IMR-90 (cell line): ENCODE data around the gene RAX2. TPM values are rescaled to one million over a fixed set of nuclear protein-coding genes. Genes with fewer than 3 reads are reported as not detected.

Source experiments
- ATAC-seq: fragments of 200-7000 bp; cut with Tn5 transposase; 2 replicates; pipeline ENCODE4 v1.9.1; 2020; ENCODE audit warnings: low read depth, mild to moderate bottlenecking, moderate library complexity
- BruUV-seq: library from RNA; stranded (reverse); fragments of 400-500 nt; replicated peaks from 2 replicates; lab custom pipeline; 2021; lab: Mats Ljungman, UMichigan
- CTCF ChIA-PET: fragments of 300-600 bp; formaldehyde crosslinking; extraction: SDS; loops from one replicate; lab custom pipeline; 2021; ENCODE audit warnings: antibody characterized with exemption; lab: Yijun Ruan, JAX
- POLR2A ChIA-PET: fragments of 300-600 bp; sonication (Branson Sonifier 250); formaldehyde crosslinking; loops from one replicate; lab custom pipeline; 2022; ENCODE audit warnings: antibody characterized with exemption; ENCODE audit not compliant: unreplicated experiment; lab: Charles Lee
- DNase-seq: peaks from one replicate; pipeline ENCODE4 v3.0.0; 2013
- H2AFZ ChIP-seq: replicated peaks from 2 replicates; pipeline ENCODE3; 2013; ENCODE audit warnings: low read length, mild to moderate bottlenecking; ENCODE audit not compliant: poor library complexity
- H2AK5ac ChIP-seq: 2 replicates; pipeline ENCODE4 v1.6.1; 2013; ENCODE audit warnings: low read depth, low read length, inconsistent platforms
- H2AK9ac ChIP-seq: replicated peaks from 2 replicates; pipeline ENCODE3; 2013; ENCODE audit warnings: mild to moderate bottlenecking, low read depth, low read length, moderate library complexity; ENCODE audit not compliant: poor library complexity
- H2BK120ac ChIP-seq: 2 replicates; pipeline ENCODE4 v1.6.1; 2013; ENCODE audit warnings: low read depth, low read length, inconsistent platforms
- H2BK15ac ChIP-seq: 3 replicates; pipeline ENCODE4 v1.6.1; 2013; ENCODE audit warnings: low read depth, low read length, inconsistent platforms
- H2BK20ac ChIP-seq: 2 replicates; pipeline ENCODE4 v1.6.1; 2013; ENCODE audit warnings: low read depth, mild to moderate bottlenecking, inconsistent platforms, low read length, moderate library complexity
- H2BK5ac ChIP-seq: 2 replicates; pipeline ENCODE4 v1.6.1; 2013; ENCODE audit warnings: mild to moderate bottlenecking, low read depth, low read length, inconsistent platforms; ENCODE audit not compliant: poor library complexity, severe bottlenecking
- H3K14ac ChIP-seq: replicated peaks from 2 replicates; pipeline ENCODE4 v1.6.1; 2013; ENCODE audit warnings: low read depth, low read length, inconsistent platforms
- H3K18ac ChIP-seq: 2 replicates; pipeline ENCODE4 v1.6.1; 2013; ENCODE audit warnings: low read depth, low read length, control low read depth
- H3K23ac ChIP-seq: 2 replicates; pipeline ENCODE4 v1.6.1; 2013; ENCODE audit warnings: low read depth, low read length, inconsistent platforms
- H3K27ac ChIP-seq: 2 replicates; pipeline ENCODE4 v1.5.1; 2013; ENCODE audit warnings: mild to moderate bottlenecking, control low read depth, low read length; ENCODE audit not compliant: insufficient read depth
- H3K27me3 ChIP-seq: 2 replicates; pipeline ENCODE4 v1.6.1; 2013; ENCODE audit warnings: low read length; ENCODE audit not compliant: control insufficient read depth, insufficient read depth
- H3K36me3 ChIP-seq: 2 replicates; pipeline ENCODE4 v1.6.1; 2013; ENCODE audit warnings: low read length, mixed read lengths; ENCODE audit not compliant: control insufficient read depth, insufficient read depth
- H3K4ac ChIP-seq: 2 replicates; pipeline ENCODE4 v1.6.1; 2013; ENCODE audit warnings: low read depth, low read length, inconsistent platforms
- H3K4me1 ChIP-seq: 2 replicates; pipeline ENCODE4 v1.6.1; 2013; ENCODE audit warnings: low read length, mixed read lengths; ENCODE audit not compliant: control insufficient read depth, insufficient read depth
- H3K4me2 ChIP-seq: 2 replicates; pipeline ENCODE4 v1.6.1; 2013; ENCODE audit warnings: low read depth, mild to moderate bottlenecking, control low read depth, low read length, moderate library complexity
- H3K4me3 ChIP-seq: 2 replicates; pipeline ENCODE4 v1.5.1; 2013; ENCODE audit warnings: low read depth, mild to moderate bottlenecking, control low read depth, low read length, moderate library complexity; ENCODE audit not compliant: insufficient read depth
- H3K56ac ChIP-seq: 2 replicates; pipeline ENCODE4 v1.6.1; 2013; ENCODE audit warnings: low read length, inconsistent platforms; ENCODE audit not compliant: insufficient read depth; ENCODE audit errors: extremely low read depth
- H3K79me1 ChIP-seq, 2 experiments: 2 replicates each; pipeline ENCODE4 v1.6.1; 2013; ENCODE audit warnings: low read length in 2 of 2, inconsistent platforms in 1 of 2, low read depth in 1 of 2
- H3K9ac ChIP-seq: 2 replicates; pipeline ENCODE4 v1.6.1; 2013; ENCODE audit warnings: low read depth, low read length, control low read depth
- H3K9me1 ChIP-seq: 2 replicates; pipeline ENCODE4 v1.6.1; 2013; ENCODE audit warnings: low read length, inconsistent platforms; ENCODE audit not compliant: insufficient read depth
- H3K9me3 ChIP-seq: 2 replicates; pipeline ENCODE4 v1.6.1; 2013; ENCODE audit warnings: low read length; ENCODE audit not compliant: control insufficient read depth, insufficient read depth
- H4K20me1 ChIP-seq: 2 replicates; pipeline ENCODE4 v1.6.1; 2013; ENCODE audit warnings: low read length, inconsistent platforms; ENCODE audit not compliant: insufficient read depth
- H4K5ac ChIP-seq: 2 replicates; pipeline ENCODE4 v1.6.1; 2013; ENCODE audit warnings: mild to moderate bottlenecking, low read depth, low read length, control low read depth
- H4K8ac ChIP-seq, 2 experiments: 2 replicates each; pipeline ENCODE4 v1.6.1; 2013; ENCODE audit warnings: low read depth in 2 of 2, low read length in 2 of 2, control low read depth in 1 of 2, inconsistent platforms in 1 of 2
- H4K91ac ChIP-seq: 2 replicates; pipeline ENCODE4 v1.6.1; 2013; ENCODE audit warnings: low read depth, low read length, inconsistent platforms; ENCODE audit not compliant: insufficient read depth
- BHLHE40 ChIP-seq: fragments of 150-350 bp; IDR thresholded peaks from 2 replicates; pipeline ENCODE4 v1.6.1; 2016; ENCODE audit warnings: mild to moderate bottlenecking, low read depth, low read length
- CHD1 ChIP-seq: IDR thresholded peaks from 2 replicates; pipeline ENCODE4 v1.6.1; 2012; ENCODE audit warnings: low read depth, low read length, improper control_type of control experiment
- ELK1 ChIP-seq: fragments of 150-350 bp; IDR thresholded peaks from 2 replicates; pipeline ENCODE4 v1.6.1; 2016; ENCODE audit warnings: low read depth, mild to moderate bottlenecking, low read length, moderate library complexity, borderline replicate concordance
- FOS ChIP-seq: fragments of 150-350 bp; IDR thresholded peaks from 2 replicates; pipeline ENCODE4 v1.6.1; 2016; ENCODE audit warnings: low read depth, low read length
- MAFK ChIP-seq: IDR thresholded peaks from 2 replicates; pipeline ENCODE4 v1.6.1; 2012; ENCODE audit warnings: low read depth, low read length, improper control_type of control experiment
- MAZ ChIP-seq: IDR thresholded peaks from 2 replicates; pipeline ENCODE4 v1.6.1; 2012; ENCODE audit warnings: low read depth, mild to moderate bottlenecking, low read length, improper control_type of control experiment, moderate library complexity, borderline replicate concordance
- MXI1 ChIP-seq: IDR thresholded peaks from 2 replicates; pipeline ENCODE4 v1.6.1; 2012; ENCODE audit warnings: low read depth, mild to moderate bottlenecking, low read length, moderate library complexity, borderline replicate concordance
- NFE2L2 ChIP-seq: fragments of 150-350 bp; IDR thresholded peaks from 2 replicates; pipeline ENCODE4 v1.6.1; 2016; ENCODE audit warnings: low read depth, mild to moderate bottlenecking, low read length
- POLR2A ChIP-seq: IDR thresholded peaks from 2 replicates; pipeline ENCODE4 v1.6.1; 2012; ENCODE audit warnings: mild to moderate bottlenecking, low read depth, low read length
- RAD21 ChIP-seq: IDR thresholded peaks from 2 replicates; pipeline ENCODE4 v1.6.1; 2012; ENCODE audit warnings: low read length, improper control_type of control experiment
- RCOR1 ChIP-seq: IDR thresholded peaks from 2 replicates; pipeline ENCODE4 v1.6.1; 2012; ENCODE audit warnings: mild to moderate bottlenecking, low read length, improper control_type of control experiment; ENCODE audit not compliant: insufficient replicate concordance
- RFX5 ChIP-seq: IDR thresholded peaks from 2 replicates; pipeline ENCODE4 v1.8.0; 2012; ENCODE audit warnings: low read depth, mild to moderate bottlenecking, low read length, moderate library complexity
- USF2 ChIP-seq: fragments of 150-350 bp; IDR thresholded peaks from 2 replicates; pipeline ENCODE4 v1.6.1; 2017; ENCODE audit warnings: mild to moderate bottlenecking, antibody characterized with exemption, low read length, low read depth
- WGBS, 2 experiments: methylation state at CpG; one replicate each; pipeline versions ENCODE4 v1.1.5 to v1.1.7; 2013; ENCODE audit warnings: missing lambda C conversion rate in 2 of 2; ENCODE audit not compliant: insufficient read length in 1 of 2; ENCODE audit errors: extremely low coverage in 2 of 2; 5-methylcytosine and 5-hydroxymethylcytosine counted together
- dilution Hi-C: fragments of 300-500 bp; cut with HindIII; formaldehyde crosslinking; loops from one replicate; pipeline ENCODE4 v1.14.3; 2018; ENCODE audit warnings: low sequenced_read_pairs; ENCODE audit not compliant: unreplicated experiment
- in situ Hi-C: fragments of 300-500 bp; cut with MboI; formaldehyde crosslinking; loops from 3 replicates; pipeline ENCODE4 v1.14.3; 2019; ENCODE audit warnings: low sequenced_read_pairs, inconsistent platforms, mixed read lengths
- intact Hi-C: fragments of 100-400 bp; cut with micrococcal nuclease; formaldehyde crosslinking; loops from 2 replicates; pipeline ENCODE4 v1.10.0; 2022
- polyA plus RNA-seq, 3 experiments: library from polyadenylated mRNA; depleted of rRNA; stranded (reverse); fragments of >200 nt; gene quantifications; 2 replicates each; pipeline ENCODE4 v1.2.3, GENCODE V29; 2012; ENCODE audit warnings: low replicate concordance in 1 of 3
- total RNA-seq: library from RNA; depleted of rRNA; stranded (reverse); fragments of >200 nt; gene quantifications from 2 replicates; pipeline ENCODE4 v1.2.3, GENCODE V29; 2012
- TF ChIP-seq, protein P1 (sequence below): conservative IDR thresholded peaks from 2 replicates; pipeline ENCODE4 v1.5.1; 2012; ENCODE audit warnings: mild to moderate bottlenecking, low read depth, low read length, improper control_type of control experiment

RAX2 gene
- total and polyA plus RNA-seq, 2 of the 4 experiments (the other 2 are of a cell fraction) = not detected

DNA sequence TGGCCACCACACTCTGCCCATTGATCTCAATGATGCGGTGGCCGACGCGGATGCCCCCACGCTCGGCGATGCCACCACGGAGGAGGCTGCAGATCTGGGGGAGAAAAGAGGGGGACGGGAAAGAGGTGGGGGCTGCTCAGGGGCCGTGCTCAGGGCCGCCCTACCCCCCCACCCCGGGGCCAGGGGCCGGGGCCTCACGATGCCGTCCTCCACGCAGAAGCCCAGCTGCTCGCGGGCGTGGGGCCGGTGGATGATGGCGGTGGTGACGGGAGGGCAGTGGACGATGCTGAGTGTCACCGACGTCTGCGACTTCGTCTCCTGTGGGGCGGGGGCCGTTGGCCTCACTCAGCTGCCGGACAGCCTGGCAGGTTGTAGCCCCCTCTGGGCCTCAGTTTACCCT lies 20.8 kb downstream of the RAX2 start:
- POLR2A ChIA-PET = interaction anchor here (1.0 kb wide), 1 partner anchor 12 kb away, joined by 3 read pairs; the partner anchor contains the start of gene MRPL54

More for the DNA sequence above, 20.8 kb downstream of the RAX2 start:
- intact Hi-C loops (no loop called here), in situ Hi-C loops (no loop called here), dilution Hi-C loops (no loop called here)
- no peak overlapping the region for H2BK5ac ChIP-seq
- no peaks in the 10 kb centered on the region for H3K4me1 ChIP-seq
- H3K18ac ChIP-seq = no peak overlapping the region
- no peak overlapping the region for H3K4me2 ChIP-seq
- no peak overlapping the region for H3K4ac ChIP-seq
- H2BK15ac ChIP-seq = no peak overlapping the region
- no peak overlapping the region for H2AK9ac ChIP-seq
- H4K91ac ChIP-seq = no peak overlapping the region
- H3K14ac ChIP-seq = no peak overlapping the region
- no peak overlapping the region for H3K56ac ChIP-seq
- no peaks in the 10 kb centered on the region for H3K9me3 ChIP-seq
- no peak overlapping the region for H3K23ac ChIP-seq
- ATAC-seq (no peak), DNase-seq (no peak)
- H3K27me3 ChIP-seq = peaks cover 2% of the 10 kb centered on the region; the same call in 1 of the 2 replicates
- no peak overlapping the region for H2AK5ac ChIP-seq
- H3K4me3 ChIP-seq = no peak overlapping the region
- peaks cover 24% of the 10 kb centered on the region; the same call in 1 of the 2 replicates for H3K36me3 ChIP-seq
- no peak overlapping the region for H4K8ac ChIP-seq
- no peaks in the 10 kb centered on the region; a peak in 1 of 4 replicates for H3K79me1 ChIP-seq
- H3K9me1 ChIP-seq = no peaks in the 10 kb centered on the region
- no peak overlapping the region for H2BK20ac ChIP-seq
- TF ChIP-seq POLR2A (no peak), RCOR1 (no peak), ELK1 (no peak), MXI1 (no peak), CHD1 (no peak), MAZ (no peak), BHLHE40 (no peak), NFE2L2 (no peak), RFX5 (no peak), MAFK (no peak), FOS (no peak), RAD21 (no peak), USF2 (no peak)
- TF ChIP-seq, protein P1, sequence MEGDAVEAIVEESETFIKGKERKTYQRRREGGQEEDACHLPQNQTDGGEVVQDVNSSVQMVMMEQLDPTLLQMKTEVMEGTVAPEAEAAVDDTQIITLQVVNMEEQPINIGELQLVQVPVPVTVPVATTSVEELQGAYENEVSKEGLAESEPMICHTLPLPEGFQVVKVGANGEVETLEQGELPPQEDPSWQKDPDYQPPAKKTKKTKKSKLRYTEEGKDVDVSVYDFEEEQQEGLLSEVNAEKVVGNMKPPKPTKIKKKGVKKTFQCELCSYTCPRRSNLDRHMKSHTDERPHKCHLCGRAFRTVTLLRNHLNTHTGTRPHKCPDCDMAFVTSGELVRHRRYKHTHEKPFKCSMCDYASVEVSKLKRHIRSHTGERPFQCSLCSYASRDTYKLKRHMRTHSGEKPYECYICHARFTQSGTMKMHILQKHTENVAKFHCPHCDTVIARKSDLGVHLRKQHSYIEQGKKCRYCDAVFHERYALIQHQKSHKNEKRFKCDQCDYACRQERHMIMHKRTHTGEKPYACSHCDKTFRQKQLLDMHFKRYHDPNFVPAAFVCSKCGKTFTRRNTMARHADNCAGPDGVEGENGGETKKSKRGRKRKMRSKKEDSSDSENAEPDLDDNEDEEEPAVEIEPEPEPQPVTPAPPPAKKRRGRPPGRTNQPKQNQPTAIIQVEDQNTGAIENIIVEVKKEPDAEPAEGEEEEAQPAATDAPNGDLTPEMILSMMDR = no peak
- H2AFZ ChIP-seq = no peak overlapping the region
- CTCF ChIA-PET = no interaction called here
- WGBS, 2 experiments = 88% methylated on average over 8 of the region's 30 CpGs; no CpG with 5 or more reads in 1 of the 2 experiments
- H4K20me1 ChIP-seq = no peaks in the 10 kb centered on the region
- H3K27ac ChIP-seq = no peak overlapping the region
- H2BK120ac ChIP-seq = no peak overlapping the region
- no peak overlapping the region for H3K9ac ChIP-seq
- BruUV-seq = no TSS peak
- H4K5ac ChIP-seq = no peak overlapping the region
